Activated T-cell treated with anti-CD3 and anti-CD28 coated beads, Interleukin-2, amount 50 U/mL, for 1 hour (primary cell): Measurements from ENCODE around the gene CA7.

Source experiments
- DNase-seq: peaks from one replicate; pipeline ENCODE4 v3.0.0-alpha.2; 2020

The CA7 gene

GRCh38 chr16:66844342-66845079 is at the start of gene CA7:
Gene CA7 (plus strand): TSS chr16:66844414. CDS start chr16:66844488, 74 bp downstream.
- no peak for DNase-seq

DNA sequence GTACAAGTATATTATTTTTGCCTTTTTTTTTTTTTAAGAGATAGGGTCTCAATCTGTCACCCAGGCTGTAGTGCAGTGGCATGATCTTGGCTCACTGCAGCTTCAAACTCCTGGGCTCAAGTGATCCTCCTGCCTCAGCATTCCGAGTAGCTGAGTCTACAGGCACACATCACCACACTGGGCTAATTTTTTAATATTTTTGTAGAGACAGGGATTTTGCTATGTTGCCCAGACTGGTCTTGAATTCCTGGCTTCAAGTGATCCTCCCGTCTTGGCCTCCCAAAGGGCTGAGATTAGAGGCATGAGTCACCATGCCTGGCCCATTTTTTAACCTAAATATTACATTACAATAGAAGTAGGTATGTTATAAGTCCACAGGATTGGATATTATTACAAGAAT is 46.1 kb upstream of the CA7 start:
- DNase-seq = no peak

GRCh38 chr16:66800856-66801255 is 43.4 kb upstream of the CA7 start:
- DNase-seq = no peak

- no peak for DNase-seq
These were observed 42.7 kb upstream of the CA7 start, which contains the start of gene TERB1 for GRCh38 chr16:66801320-66802105. Gene TERB1 (minus strand): TSS chr16:66801584. CDS start chr16:66796798, 4,786 bp downstream.

DNA sequence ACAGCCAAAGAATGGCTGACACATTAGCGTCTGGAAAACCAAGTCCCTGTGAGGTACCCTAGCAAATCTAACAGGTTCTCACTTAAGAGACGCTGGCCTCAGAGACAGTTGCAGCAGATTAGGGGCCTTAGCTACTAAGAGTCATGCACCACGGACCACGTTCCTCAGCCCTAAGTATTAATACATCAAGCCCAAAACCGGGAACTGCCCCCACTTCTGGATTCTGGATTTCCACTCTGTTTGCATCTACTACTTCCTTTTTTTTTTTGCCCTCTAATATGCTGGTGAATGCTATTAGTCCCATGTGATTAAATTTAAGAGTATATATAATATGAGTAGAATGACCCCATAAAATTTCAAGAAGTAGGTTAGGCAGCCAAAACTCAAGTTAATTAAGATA is 42.1 kb upstream of the CA7 start:
- no peak for DNase-seq

- DNase-seq = no peak
These were observed 34.4 kb upstream of the CA7 start for GRCh38 chr16:66809765-66810164.

- no peak for DNase-seq
These were observed 33.8 kb upstream of the CA7 start for GRCh38 chr16:66810391-66810790.

DNA sequence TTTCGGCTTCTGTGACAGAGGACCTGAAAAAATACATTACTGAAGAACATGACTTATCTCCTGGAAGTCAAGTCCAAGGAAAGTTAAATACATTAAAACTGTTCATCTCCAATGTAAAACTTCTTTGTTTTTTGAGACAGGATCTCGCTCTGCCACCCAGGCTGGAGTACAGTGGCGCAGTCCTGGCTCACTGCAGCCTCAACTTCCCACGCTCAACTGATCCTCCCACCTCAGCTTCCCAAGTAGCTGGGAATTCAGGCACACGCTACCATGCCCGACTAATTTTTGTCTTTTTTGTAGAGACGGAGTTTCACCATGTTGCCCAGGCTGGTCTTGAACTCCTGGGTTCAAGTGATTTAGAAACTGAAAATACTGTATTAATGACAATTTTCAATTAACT is 33.2 kb upstream of the CA7 start:
- DNase-seq = no peak

GRCh38 chr16:66814734-66815133 is 29.5 kb upstream of the CA7 start:
- DNase-seq = no peak

DNA sequence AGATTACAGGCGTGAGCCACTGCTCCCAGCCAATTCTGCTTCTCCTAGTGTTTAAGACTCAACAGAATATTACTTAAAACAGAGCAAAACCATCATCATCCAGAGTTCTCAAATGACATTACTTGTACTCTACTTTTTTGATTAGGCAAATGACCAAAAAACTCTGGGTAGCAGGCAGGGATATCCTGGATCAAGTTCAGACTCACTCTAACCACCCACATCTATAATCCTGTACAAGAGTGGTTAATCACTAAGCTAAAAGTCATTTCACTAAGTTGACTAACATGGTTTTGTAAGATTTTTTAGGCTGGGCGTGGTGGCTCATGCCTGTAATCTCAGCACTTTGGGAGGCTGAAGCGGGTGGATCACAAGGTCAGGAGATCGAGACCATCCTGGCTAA is 20.2 kb upstream of the CA7 start:
- DNase-seq = no peak

DNA sequence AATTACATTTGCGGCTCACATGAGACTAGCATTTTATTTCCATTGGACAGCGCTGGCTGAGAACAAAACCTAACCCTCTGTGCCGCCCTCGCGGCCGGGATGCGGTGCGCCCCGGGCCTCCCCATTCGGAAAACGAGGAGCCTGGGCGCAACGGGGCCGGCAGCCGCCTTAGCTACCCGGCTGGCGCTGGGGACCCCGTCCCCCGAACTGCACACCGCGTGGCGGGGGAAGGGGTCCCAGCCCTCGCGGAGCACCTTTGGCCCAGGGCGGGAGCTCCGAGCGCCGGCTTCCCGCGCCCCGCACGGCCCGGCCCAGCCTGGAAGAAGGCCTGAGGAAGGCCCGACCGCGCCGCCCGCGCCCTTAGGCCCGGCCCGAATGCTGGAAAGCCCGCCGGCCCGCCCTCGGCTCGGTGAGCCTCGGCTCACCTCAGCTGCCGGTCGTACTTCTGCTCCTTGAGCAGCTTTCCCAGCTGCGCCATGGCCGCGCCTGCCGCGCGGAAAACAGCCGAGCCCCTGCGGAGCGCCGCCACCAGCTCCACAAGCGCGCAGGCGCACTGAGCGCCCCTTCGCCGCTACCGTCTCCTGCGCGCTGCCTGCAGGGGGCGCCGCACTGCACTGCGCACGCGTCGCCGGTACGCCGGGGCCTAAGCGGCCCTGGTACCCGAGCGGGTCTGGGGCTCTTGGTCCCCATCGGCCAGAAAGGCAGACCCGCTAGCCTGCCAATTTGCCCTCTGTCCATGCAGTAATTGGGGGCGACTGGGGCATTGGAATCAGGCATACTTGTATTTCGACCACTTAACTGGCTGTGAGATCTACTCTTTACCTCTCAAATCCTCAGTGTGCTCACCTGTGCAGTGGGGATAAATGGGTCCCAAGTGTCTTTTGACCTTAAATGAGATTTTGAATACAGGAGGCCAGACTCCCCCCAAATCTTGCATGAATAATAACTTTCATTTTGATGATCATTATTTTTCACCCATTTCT is 13.5 kb upstream of the CA7 start, which contains the start of gene NAE1:
Gene NAE1, minus strand, starts transcription at position 555 of the 983 bp plus-strand sequence. Its CDS starts 77 bp downstream, at position 478.
- peak; percentile 93 for DNase-seq

GRCh38 chr16:66832190-66832589 is 12.0 kb upstream of the CA7 start:
- no peak for DNase-seq

DNA sequence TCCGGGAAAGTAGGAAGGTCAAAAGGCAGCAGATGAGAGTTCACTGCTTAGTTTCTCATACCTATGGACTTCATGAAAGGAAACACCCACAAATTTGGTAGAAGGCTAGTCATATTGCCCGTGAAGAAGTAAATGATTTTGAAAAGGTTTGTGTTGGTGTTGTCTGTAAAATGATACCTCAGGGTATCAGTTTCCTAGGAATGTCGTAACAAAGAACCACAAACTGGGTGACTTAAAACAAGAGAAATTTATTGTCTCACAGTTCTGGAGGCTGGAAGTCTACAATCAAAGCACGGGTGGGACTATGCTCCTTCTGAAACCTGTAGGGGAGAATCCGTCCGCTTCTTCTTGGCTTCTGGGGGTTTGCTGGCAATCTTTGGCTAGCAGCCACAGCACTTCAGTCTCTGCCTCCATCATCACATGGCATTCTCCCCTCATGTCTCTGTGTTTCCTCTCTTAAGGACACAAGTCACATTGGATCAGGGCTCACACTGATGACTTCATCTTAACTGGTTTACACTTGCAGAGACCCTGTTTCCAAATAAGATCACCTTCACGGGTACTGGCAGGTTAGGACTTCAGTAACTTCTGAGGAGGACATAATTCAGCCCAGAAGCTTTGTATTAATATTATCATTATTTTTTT is 11.4 kb upstream of the CA7 start:
- DNase-seq = no peak

GRCh38 chr16:66834746-66835145 is 9.5 kb upstream of the CA7 start:
- DNase-seq = no peak

- no peak for DNase-seq
These were observed 3.3 kb upstream of the CA7 start for GRCh38 chr16:66840883-66841282.

GRCh38 chr16:66841366-66841765 is 2.8 kb upstream of the CA7 start:
- DNase-seq = no peak

GRCh38 chr16:66842765-66843164 is 1.4 kb upstream of the CA7 start:
- no peak for DNase-seq

- no peak for DNase-seq
These were observed 1.0 kb upstream of the CA7 start for GRCh38 chr16:66843191-66843590.

DNA sequence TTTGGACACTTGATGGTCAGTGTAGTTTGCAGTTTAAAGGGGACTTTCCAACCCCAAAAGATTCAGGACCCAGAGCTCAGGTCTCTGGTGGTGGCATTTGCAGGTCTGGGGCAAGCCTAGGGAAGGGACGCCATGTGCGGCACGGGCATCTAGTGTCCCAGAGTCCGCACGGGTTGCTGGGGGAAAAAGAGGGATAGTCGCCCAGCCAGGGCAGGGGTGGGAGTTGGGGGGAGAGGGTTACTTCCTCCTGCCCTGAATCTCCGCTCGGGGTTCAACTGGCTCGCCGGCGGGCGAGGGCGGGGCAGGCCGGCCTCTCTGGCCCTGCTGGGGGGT is 239 bp upstream of the CA7 start:
- no peak for DNase-seq

GRCh38 chr16:66845080-66845410 is 831 bp downstream of the CA7 start:
- DNase-seq = no peak

DNA sequence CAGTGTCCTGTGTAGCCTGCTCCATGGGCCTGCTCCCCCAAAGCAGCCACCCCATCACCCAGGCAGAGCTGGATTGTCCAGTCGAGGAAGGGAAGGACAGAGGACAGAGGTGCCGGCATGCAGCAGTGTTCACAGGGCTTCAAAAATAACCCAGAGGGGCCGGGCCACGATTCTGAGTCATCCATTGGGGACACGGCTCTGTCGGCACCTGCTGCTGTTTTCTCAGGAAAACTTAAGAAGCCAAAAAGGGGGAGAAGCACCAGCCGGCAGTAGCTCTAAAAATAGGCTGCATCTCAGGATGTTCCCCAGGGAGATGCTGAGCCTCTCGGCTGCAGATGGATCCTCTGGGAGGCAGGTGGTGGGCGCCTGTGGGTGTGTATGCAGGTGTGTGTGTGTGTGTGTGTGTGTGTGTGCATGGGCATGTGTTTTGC is 1.6 kb downstream of the CA7 start:
- DNase-seq = no peak

GRCh38 chr16:66846266-66846665 is 2.1 kb downstream of the CA7 start:
- DNase-seq = no peak

GRCh38 chr16:66846831-66847230 is 2.6 kb downstream of the CA7 start:
- DNase-seq = no peak
